Activated CD8-positive, alpha-beta memory T cell treated with anti-CD3 and anti-CD28 coated beads, Interleukin-2, amount 50 U/mL, for 1 hour (primary cell): ENCODE results near the gene TRIP4.

Experiments used
- DNase-seq: peaks from one replicate; pipeline ENCODE4 v3.0.0-alpha.2; 2020; ENCODE audit errors: extremely low read depth

The TRIP4 gene

GRCh38 chr15:64447536-64448315 is 60.1 kb downstream of the TRIP4 start:
- no peak for DNase-seq

GRCh38 chr15:64452988-64453688 is 65.5 kb downstream of the TRIP4 start:
- no peak for DNase-seq

- DNase-seq: no peak
Observed at GRCh38 chr15:64453689-64454037, 66.0 kb downstream of the TRIP4 start.

GRCh38 chr15:64454282-64454681 is 66.6 kb downstream of the TRIP4 start:
- DNase-seq: no peak

- no peak for DNase-seq
Observed at GRCh38 chr15:64455961-64456371, 68.3 kb downstream of the TRIP4 start.

GRCh38 chr15:64456634-64457108 is 69.0 kb downstream of the TRIP4 start:
- no peak for DNase-seq

- no peak for DNase-seq
Observed at GRCh38 chr15:64459066-64459781, 71.6 kb downstream of the TRIP4 start.

- peak; percentile 43 for DNase-seq
Observed at GRCh38 chr15:64460206-64460723, 72.6 kb downstream of the TRIP4 start, which contains the start of gene ZNF609. Gene ZNF609, plus strand, starts transcription at chr15:64460578. Its CDS starts 38,842 bp downstream, at chr15:64499420.

- no peak for DNase-seq
Observed at GRCh38 chr15:64460724-64461720, 73.4 kb downstream of the TRIP4 start.

GRCh38 chr15:64461721-64462162 is 74.1 kb downstream of the TRIP4 start:
- no peak for DNase-seq

- DNase-seq: no peak
Observed at GRCh38 chr15:64462492-64462891, 74.9 kb downstream of the TRIP4 start.

- no peak for DNase-seq
Observed at GRCh38 chr15:64464276-64465005, 76.8 kb downstream of the TRIP4 start.

GRCh38 chr15:64466408-64467141 is 78.9 kb downstream of the TRIP4 start:
- DNase-seq: no peak

- DNase-seq: no peak
Observed at GRCh38 chr15:64472161-64472560, 84.5 kb downstream of the TRIP4 start.

- DNase-seq: no peak
Observed at GRCh38 chr15:64474846-64475245, 87.2 kb downstream of the TRIP4 start.

- no peak for DNase-seq
Observed at GRCh38 chr15:64476550-64476949, 88.9 kb downstream of the TRIP4 start.

GRCh38 chr15:64478863-64479262 is 91.2 kb downstream of the TRIP4 start:
- DNase-seq: no peak

GRCh38 chr15:64480891-64481290 is 93.3 kb downstream of the TRIP4 start:
- no peak for DNase-seq

- DNase-seq: no peak
Observed at GRCh38 chr15:64483749-64484148, 96.1 kb downstream of the TRIP4 start.
